ENCODE data around the gene CIB4. TPM values are rescaled to one million over a fixed set of nuclear protein-coding genes. Genes with fewer than 3 reads are reported as not detected.

CIB4 gene
- total RNA-seq, 1 donor from 2014 or later = not detected

DNA sequence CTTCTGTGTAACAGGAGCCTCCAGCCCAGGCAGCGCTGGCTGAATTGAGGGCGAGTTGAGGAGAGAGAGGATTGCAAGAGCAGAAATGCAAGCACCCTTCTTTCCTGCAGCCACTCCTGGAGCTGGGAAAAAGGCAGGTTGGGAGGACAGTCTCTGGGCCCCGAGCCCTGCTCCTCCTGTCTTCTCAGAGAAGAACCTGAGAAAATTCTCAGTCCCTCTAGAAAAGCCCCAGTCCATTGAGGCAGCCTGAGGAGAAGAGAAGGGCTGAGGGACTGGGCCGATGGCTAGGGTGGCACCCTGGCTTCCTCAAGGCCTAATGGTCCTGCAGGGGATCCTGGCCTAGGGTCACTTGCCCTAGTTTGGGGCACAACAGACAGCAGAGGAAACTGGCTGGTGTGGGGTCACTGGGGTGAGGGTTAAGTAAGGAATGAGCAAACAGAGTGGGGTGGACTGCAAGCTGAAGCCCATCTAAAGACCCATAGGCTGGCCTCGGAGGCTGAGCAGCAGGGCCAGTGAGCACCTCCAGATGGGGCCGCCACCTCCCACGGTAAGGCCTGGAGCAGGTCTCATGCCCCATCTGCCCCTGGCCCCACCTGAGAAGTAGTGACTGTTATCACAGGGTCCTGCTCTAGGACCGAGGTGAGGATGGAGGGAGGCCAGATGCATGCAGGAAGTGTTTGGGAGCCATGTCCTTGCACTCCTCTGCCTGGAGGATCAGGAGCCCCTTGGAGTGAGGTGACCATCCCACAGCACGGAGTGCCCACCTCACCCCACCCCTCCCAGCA lies 12.4 kb downstream of the CIB4 start:
- Histone ChIP-seq H3K4me1 (ENCODE audit: control insufficient read depth in 3 of 3, insufficient read depth in 3 of 3, low read length in 3 of 3) (no peaks in the 10 kb centered on the region), H3K27ac (ENCODE audit: low read depth, low read length) (no peak overlapping the region), H3K36me3 (ENCODE audit: control insufficient read depth in 3 of 3, insufficient read depth in 3 of 3, low read length in 3 of 3) (no peaks in the 10 kb centered on the region), H3K9ac (ENCODE audit: low read depth in 1 of 3, low read length in 3 of 3) (no peak overlapping the region), H3K9me3 (ENCODE audit: control insufficient read depth in 3 of 3, low read length in 3 of 3) (no peaks in the 10 kb centered on the region), H3K4me3 (ENCODE audit: low read length in 3 of 3) (no peak overlapping the region), H3K27me3 (ENCODE audit: control insufficient read depth in 3 of 3, insufficient read depth in 3 of 3, low read length in 3 of 3) (peaks cover 0 to 11% (median 3%) of the 10 kb centered on the region in 3 donors)

DNA sequence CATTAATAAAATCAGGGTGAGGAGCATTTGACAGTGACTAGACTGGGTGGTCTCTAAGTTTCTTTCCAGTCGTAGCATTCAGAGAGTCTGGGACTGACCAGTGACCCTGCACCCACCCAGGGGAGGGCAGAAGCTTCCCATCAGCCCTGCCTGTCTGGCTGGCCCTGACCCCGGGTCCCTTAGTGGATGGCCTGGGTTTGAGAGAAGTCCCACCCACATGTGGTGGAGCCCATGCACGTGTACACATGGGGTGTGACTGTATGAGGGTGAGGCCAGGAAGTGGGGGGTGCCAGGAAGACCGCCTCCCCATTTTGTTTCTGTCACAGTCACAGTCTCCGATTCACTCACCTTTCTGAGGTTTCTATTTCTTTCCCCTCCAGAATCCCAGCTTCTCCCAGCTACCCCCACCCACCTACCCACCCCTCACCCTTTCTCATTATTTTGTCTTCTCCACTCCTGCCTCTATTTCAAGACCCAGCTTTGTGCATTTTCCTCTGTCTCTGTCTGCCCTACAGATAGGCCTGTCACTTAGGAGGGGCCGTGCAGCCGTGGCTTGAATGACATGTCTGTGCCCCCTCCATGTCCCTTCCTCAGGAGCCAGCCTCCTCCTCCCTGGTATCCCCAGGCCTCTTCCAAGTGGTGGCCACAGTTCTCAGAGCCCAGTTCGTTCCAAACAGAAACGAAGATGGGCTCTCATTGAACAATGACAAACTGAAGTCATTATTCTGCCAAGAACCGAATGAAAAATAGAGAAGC lies 13.6 kb downstream of the CIB4 start:
- no peak overlapping the region for H3K9ac ChIP-seq (ENCODE audit: low read depth in 1 of 3, low read length in 3 of 3)
- no peaks in the 10 kb centered on the region for H3K9me3 ChIP-seq (ENCODE audit: control insufficient read depth in 3 of 3, low read length in 3 of 3)
- H3K4me1 ChIP-seq (ENCODE audit: control insufficient read depth in 3 of 3, insufficient read depth in 3 of 3, low read length in 3 of 3) = no peaks in the 10 kb centered on the region
- no peak overlapping the region for H3K4me3 ChIP-seq (ENCODE audit: low read length in 3 of 3)
- peaks cover 0 to 9% (median 3%) of the 10 kb centered on the region in 3 donors for H3K27me3 ChIP-seq (ENCODE audit: control insufficient read depth in 3 of 3, insufficient read depth in 3 of 3, low read length in 3 of 3)
- H3K36me3 ChIP-seq (ENCODE audit: control insufficient read depth in 3 of 3, insufficient read depth in 3 of 3, low read length in 3 of 3) = no peaks in the 10 kb centered on the region
- H3K27ac ChIP-seq (ENCODE audit: low read depth, low read length) = no peak overlapping the region

DNA sequence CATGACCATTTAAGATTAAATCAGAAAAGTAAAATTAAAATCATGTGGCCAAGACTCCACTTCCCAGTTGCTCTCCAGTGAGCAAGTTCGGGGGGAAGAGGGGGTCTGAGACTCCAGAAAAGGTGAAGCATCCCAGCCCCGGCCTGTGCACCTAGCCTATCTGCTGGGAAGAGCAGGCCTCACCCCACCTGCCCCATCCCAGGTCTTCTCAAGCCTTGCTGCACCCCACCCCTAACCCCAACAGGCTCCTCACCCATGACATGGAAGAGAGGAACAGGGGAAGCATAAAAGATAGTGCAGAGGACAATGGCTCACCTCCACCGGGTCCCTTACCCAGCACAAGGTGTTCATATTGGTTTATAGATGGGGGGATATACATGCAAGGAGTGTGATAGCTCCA lies 14.6 kb downstream of the CIB4 start:
- no peak overlapping the region for H3K27ac ChIP-seq (ENCODE audit: low read depth, low read length)
- H3K9me3 ChIP-seq (ENCODE audit: control insufficient read depth in 3 of 3, low read length in 3 of 3) = no peaks in the 10 kb centered on the region
- no peaks in the 10 kb centered on the region for H3K36me3 ChIP-seq (ENCODE audit: control insufficient read depth in 3 of 3, insufficient read depth in 3 of 3, low read length in 3 of 3)
- H3K27me3 ChIP-seq (ENCODE audit: control insufficient read depth in 3 of 3, insufficient read depth in 3 of 3, low read length in 3 of 3) = peaks cover 0 to 8% (median 2%) of the 10 kb centered on the region in 3 donors
- no peak overlapping the region for H3K4me3 ChIP-seq (ENCODE audit: low read length in 3 of 3)
- no peaks in the 10 kb centered on the region for H3K4me1 ChIP-seq (ENCODE audit: control insufficient read depth in 3 of 3, insufficient read depth in 3 of 3, low read length in 3 of 3)
- no peak overlapping the region for H3K9ac ChIP-seq (ENCODE audit: low read depth in 1 of 3, low read length in 3 of 3)

DNA sequence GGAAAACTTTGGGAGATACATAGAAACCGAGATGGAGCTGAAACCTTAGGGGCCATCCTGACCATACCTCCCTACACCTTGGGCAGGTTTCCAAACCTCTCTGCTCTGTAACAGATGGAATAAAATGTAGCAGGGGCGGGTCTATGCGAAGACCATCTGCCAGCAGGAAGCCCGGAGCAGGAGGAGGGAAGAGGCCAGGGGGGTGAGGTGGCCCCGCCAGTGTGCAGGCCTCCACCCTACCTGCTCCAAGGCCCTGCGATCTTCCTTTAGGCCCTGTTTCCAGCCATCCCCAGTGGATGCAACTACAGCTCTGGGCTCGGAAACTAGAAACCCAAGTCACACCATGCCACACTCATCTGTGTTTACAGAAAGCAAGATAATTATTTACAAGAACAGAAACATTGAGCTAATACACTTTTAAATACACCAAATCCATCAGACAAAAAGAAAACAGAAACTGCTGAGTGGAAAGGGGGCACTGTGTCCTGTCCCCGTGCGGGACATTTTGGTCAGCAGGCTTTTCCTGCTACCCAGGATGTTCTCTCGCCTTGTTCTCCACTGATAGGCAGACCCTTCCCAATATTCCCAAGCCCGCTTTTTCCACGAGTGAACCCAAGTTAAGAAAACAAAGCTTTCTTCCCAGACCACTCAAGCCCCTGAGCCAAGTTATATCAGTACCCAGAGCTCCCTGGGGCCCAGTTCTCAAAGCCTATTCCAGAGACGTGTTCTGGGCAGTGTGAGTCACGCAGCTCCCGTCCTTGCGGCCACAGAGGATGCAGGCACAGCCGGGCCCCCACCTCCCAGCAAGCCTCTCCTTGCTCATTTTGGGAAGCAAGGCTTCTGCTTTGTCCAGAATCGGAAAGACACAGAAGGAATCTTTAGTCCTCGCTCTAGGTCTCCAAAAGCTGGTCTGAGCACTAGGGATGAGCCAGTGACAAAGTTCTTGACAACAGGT lies 17.3 kb downstream of the CIB4 start:
- Histone ChIP-seq H3K27ac (ENCODE audit: low read depth, low read length) (no peak overlapping the region), H3K9me3 (ENCODE audit: control insufficient read depth in 3 of 3, low read length in 3 of 3) (no peaks in the 10 kb centered on the region), H3K27me3 (ENCODE audit: control insufficient read depth in 3 of 3, insufficient read depth in 3 of 3, low read length in 3 of 3) (peaks cover 5 to 16% (median 8%) of the 10 kb centered on the region in 3 donors), H3K4me3 (ENCODE audit: low read length in 3 of 3) (no peak overlapping the region), H3K4me1 (ENCODE audit: control insufficient read depth in 3 of 3, insufficient read depth in 3 of 3, low read length in 3 of 3) (no peaks in the 10 kb centered on the region), H3K9ac (ENCODE audit: low read depth in 1 of 3, low read length in 3 of 3) (no peak overlapping the region), H3K36me3 (ENCODE audit: control insufficient read depth in 3 of 3, insufficient read depth in 3 of 3, low read length in 3 of 3) (no peaks in the 10 kb centered on the region)

DNA sequence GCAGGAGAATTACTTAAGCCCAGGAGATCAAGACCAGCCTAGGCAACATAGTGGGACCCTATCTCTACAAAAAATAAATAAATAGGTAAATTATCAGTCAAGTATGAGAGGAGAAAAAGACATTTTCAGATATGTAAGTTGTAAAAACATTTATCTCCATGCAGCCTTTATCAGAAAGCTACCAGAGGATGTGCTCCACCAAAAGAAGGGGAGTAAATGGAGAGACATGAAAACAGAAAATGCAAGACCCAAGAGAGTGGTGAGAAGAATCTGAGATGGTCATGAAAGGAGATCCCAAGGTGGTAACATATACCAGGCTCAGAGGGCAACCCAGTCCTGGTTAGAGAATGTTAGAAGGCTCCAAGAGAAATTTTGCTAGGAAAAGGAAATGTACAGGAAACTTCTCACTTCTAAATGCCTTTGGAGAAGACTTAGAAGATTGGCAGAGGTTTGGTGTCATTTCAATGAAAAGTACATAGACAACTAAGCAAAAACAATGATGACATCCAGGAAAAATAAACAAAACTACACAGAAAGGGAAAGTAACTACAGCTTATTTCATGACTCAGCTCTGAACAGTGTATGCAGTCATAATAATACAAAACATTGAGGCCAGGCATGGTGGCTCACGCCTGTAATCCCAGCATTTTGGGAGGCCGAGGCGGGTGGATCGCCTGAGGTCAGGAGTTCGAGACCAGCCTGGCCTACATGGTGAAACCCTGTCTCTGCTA lies 19.5 kb downstream of the CIB4 start:
- Histone ChIP-seq H3K27ac (ENCODE audit: low read depth, low read length) (no peak overlapping the region), H3K27me3 (ENCODE audit: control insufficient read depth in 3 of 3, insufficient read depth in 3 of 3, low read length in 3 of 3) (peaks cover 21 to 36% (median 30%) of the 10 kb centered on the region in 3 donors), H3K9me3 (ENCODE audit: control insufficient read depth in 3 of 3, low read length in 3 of 3) (no peaks in the 10 kb centered on the region), H3K4me1 (ENCODE audit: control insufficient read depth in 3 of 3, insufficient read depth in 3 of 3, low read length in 3 of 3) (no peaks in the 10 kb centered on the region), H3K36me3 (ENCODE audit: control insufficient read depth in 3 of 3, insufficient read depth in 3 of 3, low read length in 3 of 3) (no peaks in the 10 kb centered on the region), H3K9ac (ENCODE audit: low read depth in 1 of 3, low read length in 3 of 3) (no peak overlapping the region), H3K4me3 (ENCODE audit: low read length in 3 of 3) (no peak overlapping the region)

DNA sequence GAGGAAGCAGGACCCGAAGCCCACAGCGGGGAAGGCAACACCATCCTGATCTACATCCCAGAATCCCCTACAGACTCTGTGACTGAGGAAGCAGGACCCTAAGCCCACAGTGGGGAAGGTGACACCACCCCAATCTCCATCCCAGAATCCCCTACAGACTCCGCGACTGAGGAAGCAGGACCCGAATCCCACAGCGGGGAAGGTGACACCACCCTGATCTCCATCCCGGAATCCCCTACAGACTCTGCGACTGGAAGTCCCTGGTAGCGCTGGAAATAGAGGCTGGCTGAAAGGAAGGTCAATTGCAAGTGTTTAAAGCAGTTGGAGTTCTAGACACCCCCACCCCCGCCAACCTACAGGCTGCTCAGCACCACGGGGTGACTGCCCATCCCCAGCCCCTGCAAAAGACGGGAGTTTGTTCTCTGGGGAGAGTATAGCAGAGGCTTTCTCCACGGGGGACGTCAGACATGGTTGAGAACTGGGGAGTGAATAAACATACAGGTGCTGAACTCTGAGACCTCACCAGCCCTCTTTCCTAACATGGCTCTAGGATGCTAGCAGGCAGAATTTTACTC lies 21.0 kb downstream of the CIB4 start:
- peaks cover 25 to 41% (median 41%) of the 10 kb centered on the region in 3 donors for H3K27me3 ChIP-seq (ENCODE audit: control insufficient read depth in 3 of 3, insufficient read depth in 3 of 3, low read length in 3 of 3)
- no peaks in the 10 kb centered on the region for H3K36me3 ChIP-seq (ENCODE audit: control insufficient read depth in 3 of 3, insufficient read depth in 3 of 3, low read length in 3 of 3)
- no peaks in the 10 kb centered on the region for H3K4me1 ChIP-seq (ENCODE audit: control insufficient read depth in 3 of 3, insufficient read depth in 3 of 3, low read length in 3 of 3)
- H3K27ac ChIP-seq (ENCODE audit: low read depth, low read length) = no peak overlapping the region
- no peaks in the 10 kb centered on the region for H3K9me3 ChIP-seq (ENCODE audit: control insufficient read depth in 3 of 3, low read length in 3 of 3)
- no peak overlapping the region for H3K4me3 ChIP-seq (ENCODE audit: low read length in 3 of 3)
- no peak overlapping the region for H3K9ac ChIP-seq (ENCODE audit: low read depth in 1 of 3, low read length in 3 of 3)

DNA sequence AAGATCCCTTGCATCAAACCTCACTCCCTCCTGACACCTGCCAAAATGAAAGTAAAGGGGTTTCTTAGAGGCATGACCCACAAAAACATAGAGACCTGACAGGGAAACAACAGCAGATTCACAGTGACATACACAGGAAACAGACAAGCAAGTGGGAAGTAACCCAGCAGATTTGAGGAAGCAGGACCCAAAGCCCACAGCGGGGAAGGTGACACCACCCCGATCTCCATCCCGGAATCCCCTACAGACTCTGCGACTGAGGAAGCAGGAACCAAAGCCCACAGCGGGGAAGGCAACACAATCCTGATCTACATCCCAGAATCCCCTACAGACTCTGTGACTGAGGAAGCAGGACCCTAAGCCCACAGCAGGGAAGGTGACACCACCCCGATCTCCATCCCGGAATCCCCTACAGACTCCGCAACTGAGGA lies 21.6 kb downstream of the CIB4 start:
- Histone ChIP-seq H3K36me3 (ENCODE audit: control insufficient read depth in 3 of 3, insufficient read depth in 3 of 3, low read length in 3 of 3) (no peaks in the 10 kb centered on the region), H3K9me3 (ENCODE audit: control insufficient read depth in 3 of 3, low read length in 3 of 3) (no peaks in the 10 kb centered on the region), H3K4me1 (ENCODE audit: control insufficient read depth in 3 of 3, insufficient read depth in 3 of 3, low read length in 3 of 3) (peaks cover 0 to 5% (median under 1%) of the 10 kb centered on the region in 3 donors), H3K27ac (ENCODE audit: low read depth, low read length) (no peak overlapping the region), H3K4me3 (ENCODE audit: low read length in 3 of 3) (no peak overlapping the region), H3K27me3 (ENCODE audit: control insufficient read depth in 3 of 3, insufficient read depth in 3 of 3, low read length in 3 of 3) (peaks cover 25 to 47% (median 44%) of the 10 kb centered on the region in 3 donors), H3K9ac (ENCODE audit: low read depth in 1 of 3, low read length in 3 of 3) (no peak overlapping the region)

DNA sequence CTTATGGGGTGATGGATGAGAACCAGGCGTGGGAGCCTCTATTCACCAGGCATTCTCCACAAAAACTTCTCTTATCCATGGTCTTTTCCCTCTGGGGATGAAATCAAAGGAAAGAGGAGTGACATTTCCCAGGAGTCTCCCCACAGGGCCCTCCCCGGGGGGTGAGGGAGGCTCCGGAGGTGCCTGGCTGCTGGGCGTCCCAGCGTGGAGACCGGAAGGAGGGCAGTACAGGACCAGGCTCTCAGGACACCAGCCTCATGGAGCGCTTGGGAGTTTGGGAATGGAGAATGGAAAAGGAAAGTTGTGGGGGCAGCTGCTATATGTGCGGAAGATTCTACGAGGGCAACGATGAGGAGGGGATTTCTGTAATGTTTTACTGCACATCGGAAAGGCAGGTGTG lies 22.1 kb downstream of the CIB4 start:
- Histone ChIP-seq H3K4me3 (ENCODE audit: low read length in 3 of 3) (no peak overlapping the region), H3K27me3 (ENCODE audit: control insufficient read depth in 3 of 3, insufficient read depth in 3 of 3, low read length in 3 of 3) (peaks cover 25 to 48% (median 44%) of the 10 kb centered on the region in 3 donors), H3K4me1 (ENCODE audit: control insufficient read depth in 3 of 3, insufficient read depth in 3 of 3, low read length in 3 of 3) (peaks cover 0 to 7% (median 4%) of the 10 kb centered on the region in 3 donors), H3K9ac (ENCODE audit: low read depth in 1 of 3, low read length in 3 of 3) (no peak overlapping the region), H3K27ac (ENCODE audit: low read depth, low read length) (no peak overlapping the region), H3K36me3 (ENCODE audit: control insufficient read depth in 3 of 3, insufficient read depth in 3 of 3, low read length in 3 of 3) (no peaks in the 10 kb centered on the region), H3K9me3 (ENCODE audit: control insufficient read depth in 3 of 3, low read length in 3 of 3) (no peaks in the 10 kb centered on the region)

DNA sequence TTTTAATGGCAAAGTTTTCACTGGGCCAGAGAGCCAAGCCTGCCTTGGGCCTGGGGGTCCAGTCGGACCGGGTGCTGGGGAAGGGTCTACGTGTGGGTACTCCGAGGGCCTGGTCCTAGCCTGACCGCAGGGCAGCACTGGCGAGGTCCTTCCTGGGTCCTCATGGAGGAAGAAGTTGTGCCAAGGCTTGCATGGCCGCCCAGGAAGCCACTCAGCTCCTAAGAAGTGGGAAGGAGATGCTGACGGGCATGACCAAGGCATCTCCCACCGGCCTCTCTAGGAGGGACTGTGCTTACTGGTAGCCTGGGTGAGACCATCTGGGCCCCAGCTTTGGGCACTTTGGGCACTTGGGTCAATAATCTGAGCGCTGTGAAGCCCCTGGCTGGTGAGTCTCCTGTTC lies 22.6 kb downstream of the CIB4 start:
- H3K9me3 ChIP-seq (ENCODE audit: control insufficient read depth in 3 of 3, low read length in 3 of 3) = no peaks in the 10 kb centered on the region
- H3K4me3 ChIP-seq (ENCODE audit: low read length in 3 of 3) = no peak overlapping the region
- peaks cover 25 to 48% (median 44%) of the 10 kb centered on the region in 3 donors for H3K27me3 ChIP-seq (ENCODE audit: control insufficient read depth in 3 of 3, insufficient read depth in 3 of 3, low read length in 3 of 3)
- H3K9ac ChIP-seq (ENCODE audit: low read depth in 1 of 3, low read length in 3 of 3) = no peak overlapping the region
- no peaks in the 10 kb centered on the region for H3K36me3 ChIP-seq (ENCODE audit: control insufficient read depth in 3 of 3, insufficient read depth in 3 of 3, low read length in 3 of 3)
- no peak overlapping the region for H3K27ac ChIP-seq (ENCODE audit: low read depth, low read length)
- peaks cover 3 to 9% (median 4%) of the 10 kb centered on the region in 3 donors for H3K4me1 ChIP-seq (ENCODE audit: control insufficient read depth in 3 of 3, insufficient read depth in 3 of 3, low read length in 3 of 3)

Data from skeletal muscle tissue (tissue), 4 donors.